LNCaP clone FGC (cell line): ENCODE results near the gene HEXIM2.

Experiments
- DNase-seq: peaks from one replicate; pipeline ENCODE4 v3.0.0-alpha.2; 2011; ENCODE audit warnings: low read depth
- H3K4me3 ChIP-seq: 2 replicates; pipeline ENCODE4 v1.5.1; 2011; ENCODE audit warnings: mild to moderate bottlenecking, low read depth, low read length, control low read depth
- TF ChIP-seq, protein P1 (sequence below): IDR thresholded peaks from 2 replicates; pipeline ENCODE4 v1.5.1; 2012; ENCODE audit warnings: mild to moderate bottlenecking; ENCODE audit not compliant: control insufficient read depth, insufficient read depth; ENCODE audit errors: extremely low read depth

Gene HEXIM2

DNA sequence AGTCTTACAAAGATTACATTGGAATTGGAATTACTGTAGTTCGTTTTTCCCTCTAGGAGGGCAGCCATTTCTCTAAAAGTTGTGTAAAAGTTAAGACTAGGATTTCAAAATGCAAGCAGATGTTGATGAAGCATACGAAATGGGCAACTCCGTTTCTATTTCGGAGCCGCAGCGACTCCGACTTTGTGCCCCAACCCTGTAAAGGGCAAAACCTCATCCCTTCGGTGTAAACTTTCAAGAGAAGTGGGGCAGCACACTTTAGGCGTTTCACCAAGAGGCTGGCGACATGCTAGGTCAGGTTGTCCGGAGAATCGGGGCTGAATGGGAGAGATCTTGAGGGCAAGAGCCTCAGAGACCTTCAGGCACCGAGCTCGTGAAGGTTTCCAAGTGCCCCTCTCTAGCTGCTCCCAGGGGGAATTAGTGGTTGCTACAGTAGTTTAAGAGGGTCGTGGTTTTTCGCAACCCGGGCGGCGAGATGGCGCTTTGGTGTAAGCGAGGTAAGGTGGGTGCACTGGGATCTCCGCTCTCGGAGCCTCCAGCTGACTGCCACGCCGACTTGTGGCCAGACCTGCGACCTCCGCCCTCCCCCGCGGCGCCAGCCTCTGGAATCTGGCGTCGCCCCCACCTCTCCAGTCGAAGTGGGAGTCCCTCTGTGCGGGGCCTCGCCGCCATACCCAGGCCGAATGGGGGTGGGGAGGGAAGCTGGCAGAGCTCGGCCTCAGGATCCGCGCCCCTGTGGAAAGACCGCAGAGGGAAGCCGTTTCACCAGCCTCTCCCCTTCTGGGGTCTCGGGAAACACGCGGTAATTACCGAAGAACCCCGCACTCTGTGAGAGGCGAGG, 1.0 kb upstream of the HEXIM2 start:
- TF ChIP-seq, protein P1, sequence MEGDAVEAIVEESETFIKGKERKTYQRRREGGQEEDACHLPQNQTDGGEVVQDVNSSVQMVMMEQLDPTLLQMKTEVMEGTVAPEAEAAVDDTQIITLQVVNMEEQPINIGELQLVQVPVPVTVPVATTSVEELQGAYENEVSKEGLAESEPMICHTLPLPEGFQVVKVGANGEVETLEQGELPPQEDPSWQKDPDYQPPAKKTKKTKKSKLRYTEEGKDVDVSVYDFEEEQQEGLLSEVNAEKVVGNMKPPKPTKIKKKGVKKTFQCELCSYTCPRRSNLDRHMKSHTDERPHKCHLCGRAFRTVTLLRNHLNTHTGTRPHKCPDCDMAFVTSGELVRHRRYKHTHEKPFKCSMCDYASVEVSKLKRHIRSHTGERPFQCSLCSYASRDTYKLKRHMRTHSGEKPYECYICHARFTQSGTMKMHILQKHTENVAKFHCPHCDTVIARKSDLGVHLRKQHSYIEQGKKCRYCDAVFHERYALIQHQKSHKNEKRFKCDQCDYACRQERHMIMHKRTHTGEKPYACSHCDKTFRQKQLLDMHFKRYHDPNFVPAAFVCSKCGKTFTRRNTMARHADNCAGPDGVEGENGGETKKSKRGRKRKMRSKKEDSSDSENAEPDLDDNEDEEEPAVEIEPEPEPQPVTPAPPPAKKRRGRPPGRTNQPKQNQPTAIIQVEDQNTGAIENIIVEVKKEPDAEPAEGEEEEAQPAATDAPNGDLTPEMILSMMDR, result peak; percentile 21; the same call in 1 of the 2 replicates
- no peak for DNase-seq
- H3K4me3 ChIP-seq, result peak overlapping the region; percentile 98

DNA sequence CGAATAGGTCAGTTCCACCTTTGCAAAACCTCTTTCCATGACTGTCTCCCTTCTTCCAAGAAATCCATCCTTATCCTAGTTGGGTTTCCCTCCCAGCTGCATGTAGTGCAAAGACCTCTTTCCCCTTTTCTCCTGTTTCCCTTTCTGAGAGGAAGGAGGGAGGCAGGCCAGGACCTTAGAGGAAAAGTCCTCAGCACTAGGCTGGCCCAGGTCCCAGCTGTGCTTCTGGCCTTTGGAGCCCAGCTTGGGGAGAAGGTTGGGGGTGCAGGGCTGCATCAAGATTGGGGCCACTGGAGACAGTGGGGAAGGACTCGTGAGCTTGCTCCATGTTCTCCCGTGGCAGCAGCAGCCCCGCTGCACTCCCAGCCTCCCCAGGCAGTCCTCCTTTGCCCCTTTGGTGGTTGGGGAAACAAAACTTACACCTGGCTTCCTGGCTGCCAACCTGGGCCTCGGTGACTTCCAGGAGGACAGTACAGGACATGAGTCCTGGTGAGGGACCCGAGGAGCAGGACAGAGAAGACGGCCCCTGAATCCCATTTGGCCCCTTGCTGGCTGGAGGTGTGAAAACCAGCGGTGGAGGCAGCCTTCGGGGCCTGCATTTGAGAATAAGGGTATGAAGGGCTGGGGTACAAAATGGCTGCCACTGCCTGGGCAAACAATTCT, 481 bp downstream of the HEXIM2 start:
- TF ChIP-seq, protein P1, result no peak
- no peak for DNase-seq
- peak overlapping the region; percentile 98 for H3K4me3 ChIP-seq

DNA sequence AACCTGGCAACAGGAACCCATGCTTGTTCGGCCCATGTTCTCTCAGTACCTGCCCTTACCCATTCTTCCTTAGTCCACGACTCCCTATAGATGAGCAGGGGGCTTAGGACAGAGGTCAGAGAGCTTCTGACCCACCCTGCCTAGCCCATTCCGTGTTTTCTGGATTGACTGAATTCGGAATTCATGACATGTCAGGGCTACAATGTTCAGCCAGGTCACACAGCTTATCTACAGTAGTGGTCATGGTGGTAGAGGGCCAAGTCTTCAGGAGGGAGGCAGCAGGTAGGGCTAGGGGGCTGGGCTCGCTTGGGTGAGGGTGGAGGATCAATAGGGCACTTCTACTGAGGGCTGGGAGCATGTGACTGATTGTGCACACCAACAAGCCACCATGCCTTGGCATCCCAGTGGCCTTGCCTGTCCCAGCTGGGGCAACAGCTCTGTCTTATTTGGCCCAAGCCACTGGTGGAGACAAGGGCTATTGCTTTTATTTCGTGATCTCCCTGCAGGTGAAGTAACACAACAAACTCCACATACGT, 3.1 kb downstream of the HEXIM2 start:
- no peak overlapping the region for H3K4me3 ChIP-seq
- TF ChIP-seq, protein P1, result no peak
- no peak for DNase-seq

DNA sequence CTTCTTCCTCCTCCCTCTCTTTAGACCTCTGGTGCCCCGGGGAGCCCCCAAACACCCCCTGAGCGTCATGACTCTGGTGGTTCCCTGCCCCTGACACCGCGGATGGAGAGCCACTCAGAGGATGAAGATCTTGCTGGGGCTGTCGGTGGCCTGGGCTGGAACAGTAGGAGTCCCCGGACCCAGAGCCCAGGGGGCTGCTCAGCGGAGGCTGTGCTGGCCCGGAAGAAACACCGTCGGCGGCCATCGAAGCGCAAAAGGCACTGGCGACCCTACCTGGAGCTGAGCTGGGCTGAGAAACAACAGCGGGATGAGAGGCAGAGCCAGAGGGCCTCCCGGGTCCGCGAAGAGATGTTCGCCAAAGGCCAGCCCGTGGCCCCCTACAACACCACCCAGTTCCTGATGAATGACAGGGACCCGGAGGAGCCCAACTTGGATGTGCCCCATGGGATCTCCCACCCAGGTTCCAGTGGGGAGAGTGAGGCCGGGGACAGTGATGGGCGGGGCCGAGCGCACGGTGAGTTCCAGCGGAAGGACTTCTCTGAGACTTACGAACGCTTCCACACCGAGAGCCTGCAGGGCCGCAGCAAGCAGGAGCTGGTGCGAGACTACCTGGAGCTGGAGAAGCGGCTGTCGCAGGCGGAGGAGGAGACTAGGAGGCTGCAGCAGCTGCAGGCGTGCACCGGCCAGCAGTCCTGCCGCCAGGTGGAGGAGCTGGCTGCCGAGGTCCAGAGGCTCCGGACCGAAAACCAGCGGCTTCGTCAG, 7.5 kb downstream of the HEXIM2 start:
- H3K4me3 ChIP-seq, result no peak overlapping the region
- no peak for DNase-seq
- TF ChIP-seq, protein P1, result no peak

DNA sequence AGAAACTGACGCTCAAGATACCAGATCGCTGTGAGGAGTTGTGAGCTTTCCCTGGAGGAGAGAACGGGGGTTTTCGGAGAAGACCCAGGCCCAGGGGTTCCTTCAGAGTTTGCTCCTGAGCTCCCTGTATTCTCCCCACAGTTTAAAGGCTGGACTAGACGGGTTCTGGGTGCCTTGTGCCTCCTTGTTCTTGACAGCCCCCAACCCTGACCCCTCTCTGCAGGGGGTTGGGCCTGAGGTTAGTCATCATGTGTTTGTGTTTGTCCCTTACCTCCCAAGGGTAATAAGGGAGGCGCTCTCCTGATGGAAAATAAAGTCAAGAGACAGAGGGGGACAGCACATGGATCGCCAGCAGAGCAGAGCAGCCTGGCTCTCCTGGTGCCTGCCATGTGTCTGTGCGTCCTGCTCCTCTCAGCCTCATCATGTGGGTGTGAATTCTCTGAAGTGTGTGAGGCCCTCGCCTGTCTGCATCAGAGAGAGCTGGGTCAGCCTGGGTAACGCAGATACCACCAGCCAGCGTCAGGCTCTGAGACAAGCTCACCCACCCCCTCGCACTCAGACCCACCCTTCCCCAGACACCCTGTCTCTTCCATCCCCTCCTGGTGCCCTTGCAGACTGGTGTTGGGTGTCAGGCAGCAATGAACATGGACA, 8.7 kb downstream of the HEXIM2 start:
- H3K4me3 ChIP-seq, result no peak overlapping the region
- DNase-seq, result no peak
- TF ChIP-seq, protein P1, result no peak

DNA sequence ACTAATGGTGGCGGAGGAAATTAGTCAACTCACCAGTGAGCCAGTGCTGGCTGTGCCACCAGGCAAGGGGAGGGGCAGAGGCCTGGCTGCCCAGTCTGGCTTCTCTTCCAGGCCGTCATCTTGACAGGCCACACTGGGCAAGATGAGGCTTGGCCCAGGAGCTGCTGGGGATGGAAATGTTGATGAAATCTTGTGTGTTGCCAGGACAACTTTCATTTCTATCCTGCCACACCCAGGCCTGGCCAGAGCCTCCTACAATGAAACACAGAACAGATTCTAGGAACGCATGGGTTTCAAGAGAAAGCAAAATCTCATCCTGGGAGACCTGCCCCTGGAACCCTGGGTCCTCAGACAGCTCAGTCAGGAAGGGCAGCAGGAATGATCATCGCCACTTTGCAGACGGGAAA, 9.3 kb downstream of the HEXIM2 start:
- TF ChIP-seq, protein P1, result no peak
- DNase-seq, result no peak
- H3K4me3 ChIP-seq, result no peak overlapping the region
